ENCODE measurements around the gene MRPL10. TPM values are rescaled to one million over a fixed set of nuclear protein-coding genes. Genes with fewer than 3 reads are reported as not detected.
"Not testable (repeated sequence)": the region's sequence is repeated elsewhere in the genome, so short reads cannot be mapped to it uniquely, and the experiment has no call there.

The MRPL10 gene
- total RNA-seq, 2 donors from 2014 or later, result 56.3 to 65.3 TPM

DNA sequence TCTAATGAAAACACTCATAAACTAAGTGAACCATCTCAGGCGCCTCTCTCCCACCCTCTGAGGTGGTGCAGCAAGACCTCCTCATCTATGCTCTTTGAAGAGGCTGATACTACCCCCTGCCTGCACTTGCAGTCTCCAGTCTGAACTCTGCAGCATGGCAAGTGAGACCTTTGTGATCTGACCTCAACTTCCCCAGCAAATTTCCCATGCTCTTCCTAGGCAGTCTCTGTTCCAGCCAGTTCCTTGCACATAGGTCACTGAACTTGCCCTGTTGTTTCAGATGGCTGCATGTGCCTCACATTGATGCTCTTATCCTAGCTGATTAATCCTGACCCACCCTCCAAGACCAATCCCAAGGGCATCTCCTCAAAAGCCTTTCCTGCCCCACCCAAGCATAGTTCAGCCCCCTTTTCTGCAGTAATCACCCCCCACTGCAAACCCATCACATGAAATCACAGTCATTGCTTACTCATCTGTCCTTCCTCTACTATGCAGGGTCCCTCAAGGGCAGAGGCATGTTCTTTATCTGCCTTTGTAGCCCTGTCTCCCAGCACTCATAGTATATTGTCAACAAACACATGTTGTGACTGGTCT is 56.3 kb downstream of the MRPL10 start:
- WGBS, 2 experiments (ENCODE audit: insufficient coverage in 1 of 2, insufficient read length in 1 of 2), result 47 to 50% methylated on average over 1 of the region's 1 CpG

DNA sequence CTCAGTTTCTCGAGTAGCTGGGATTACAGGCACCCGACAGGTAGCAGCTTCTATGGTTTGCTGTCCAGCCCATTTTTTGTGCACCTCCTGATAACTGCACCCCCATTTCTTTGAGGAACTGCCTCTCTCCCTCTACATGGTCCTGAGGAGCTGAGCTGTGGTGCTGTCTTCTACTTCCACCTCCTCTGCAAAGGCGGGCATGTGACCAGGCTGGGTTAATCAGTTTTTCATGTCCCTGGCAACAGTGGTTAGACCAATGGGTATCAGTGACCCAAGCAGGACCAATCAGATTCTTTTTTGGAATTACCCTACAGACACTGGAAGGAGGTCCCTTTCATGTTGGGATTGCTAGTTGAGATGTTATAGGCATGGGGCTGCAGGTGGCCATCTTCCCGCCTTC is 57.0 kb downstream of the MRPL10 start:
- H3K36me3 ChIP-seq (ENCODE audit: control insufficient read depth, insufficient read depth, low read length), result no peaks in the 10 kb centered on the region
- H3K4me1 ChIP-seq (ENCODE audit: control insufficient read depth, insufficient read depth, low read length), result no peaks in the 10 kb centered on the region
- TF ChIP-seq, protein P1, sequence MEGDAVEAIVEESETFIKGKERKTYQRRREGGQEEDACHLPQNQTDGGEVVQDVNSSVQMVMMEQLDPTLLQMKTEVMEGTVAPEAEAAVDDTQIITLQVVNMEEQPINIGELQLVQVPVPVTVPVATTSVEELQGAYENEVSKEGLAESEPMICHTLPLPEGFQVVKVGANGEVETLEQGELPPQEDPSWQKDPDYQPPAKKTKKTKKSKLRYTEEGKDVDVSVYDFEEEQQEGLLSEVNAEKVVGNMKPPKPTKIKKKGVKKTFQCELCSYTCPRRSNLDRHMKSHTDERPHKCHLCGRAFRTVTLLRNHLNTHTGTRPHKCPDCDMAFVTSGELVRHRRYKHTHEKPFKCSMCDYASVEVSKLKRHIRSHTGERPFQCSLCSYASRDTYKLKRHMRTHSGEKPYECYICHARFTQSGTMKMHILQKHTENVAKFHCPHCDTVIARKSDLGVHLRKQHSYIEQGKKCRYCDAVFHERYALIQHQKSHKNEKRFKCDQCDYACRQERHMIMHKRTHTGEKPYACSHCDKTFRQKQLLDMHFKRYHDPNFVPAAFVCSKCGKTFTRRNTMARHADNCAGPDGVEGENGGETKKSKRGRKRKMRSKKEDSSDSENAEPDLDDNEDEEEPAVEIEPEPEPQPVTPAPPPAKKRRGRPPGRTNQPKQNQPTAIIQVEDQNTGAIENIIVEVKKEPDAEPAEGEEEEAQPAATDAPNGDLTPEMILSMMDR (conservative IDR thresholded peaks at IDR 0.05), result no peak
- DNase-seq, result no peak
- no peaks in the 10 kb centered on the region for H3K4me1 Mint-ChIP-seq
- H3K27me3 Mint-ChIP-seq (ENCODE audit: insufficient read depth), result peaks cover 70% of the 10 kb centered on the region
- no peaks in the 10 kb centered on the region for H3K9me3 Mint-ChIP-seq
- no peaks in the 10 kb centered on the region for H3K36me3 Mint-ChIP-seq (ENCODE audit: low read depth)
- no peak overlapping the region for H3K27ac ChIP-seq (ENCODE audit: low read depth, low read length)
- no peak overlapping the region for H3K9ac ChIP-seq (ENCODE audit: extremely low read depth, low read length, poor library complexity, severe bottlenecking)
- WGBS, 2 experiments (ENCODE audit: insufficient coverage in 1 of 2, insufficient read length in 1 of 2), result 70 to 72% methylated on average over 3 to 4 of the region's 4 CpGs
- H3K9me3 ChIP-seq (ENCODE audit: control insufficient read depth, low read length), result no peaks in the 10 kb centered on the region
- no peak overlapping the region for H3K4me3 Mint-ChIP-seq
- peaks cover 64% of the 10 kb centered on the region for H3K27me3 ChIP-seq (ENCODE audit: control insufficient read depth, insufficient read depth, low read length, poor library complexity, severe bottlenecking)
- H3K4me3 ChIP-seq (ENCODE audit: low read length), result no peak overlapping the region
- H3K27ac Mint-ChIP-seq, result no peak overlapping the region

More for the DNA sequence above, 56.3 kb downstream of the MRPL10 start:
- Histone ChIP-seq H3K4me3 (ENCODE audit: low read length) (no peak overlapping the region), H3K4me1 (ENCODE audit: control insufficient read depth, insufficient read depth, low read length) (no peaks in the 10 kb centered on the region), H3K9me3 (ENCODE audit: control insufficient read depth, low read length) (no peaks in the 10 kb centered on the region), H3K27me3 (ENCODE audit: control insufficient read depth, insufficient read depth, low read length, poor library complexity, severe bottlenecking) (peaks cover 71% of the 10 kb centered on the region), H3K36me3 (ENCODE audit: control insufficient read depth, insufficient read depth, low read length) (no peaks in the 10 kb centered on the region), H3K27ac (ENCODE audit: low read depth, low read length) (no peak overlapping the region), H3K9ac (ENCODE audit: extremely low read depth, low read length, poor library complexity, severe bottlenecking) (no peak overlapping the region)
- H3K27me3 Mint-ChIP-seq (ENCODE audit: insufficient read depth), result peaks cover 77% of the 10 kb centered on the region
- H3K4me3 Mint-ChIP-seq, result no peak overlapping the region
- DNase-seq, result no peak
- TF ChIP-seq, protein P1 (conservative IDR thresholded peaks at IDR 0.05), result no peak
- H3K27ac Mint-ChIP-seq, result no peak overlapping the region
- no peaks in the 10 kb centered on the region for H3K9me3 Mint-ChIP-seq
- H3K36me3 Mint-ChIP-seq (ENCODE audit: low read depth), result no peaks in the 10 kb centered on the region
- H3K4me1 Mint-ChIP-seq, result no peaks in the 10 kb centered on the region

DNA sequence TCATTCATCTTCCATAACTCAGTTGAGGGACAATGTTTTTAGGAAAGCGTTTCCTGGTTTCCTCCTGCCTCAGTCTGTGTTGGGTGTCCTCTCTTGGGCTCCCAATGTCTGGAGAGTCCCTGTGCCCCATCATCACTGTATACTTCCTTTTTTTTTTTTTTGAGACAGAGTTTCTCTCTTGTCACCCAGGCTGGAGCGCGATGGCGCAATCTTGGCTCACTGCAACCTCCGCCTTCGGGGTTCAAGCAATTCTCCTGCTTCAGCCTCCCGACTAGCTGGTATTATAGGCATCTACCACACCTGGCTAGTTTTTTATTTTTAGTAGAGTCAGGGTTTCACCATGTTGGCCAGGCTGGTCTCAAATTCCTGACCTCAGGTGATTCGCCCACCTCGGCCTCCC is 57.7 kb downstream of the MRPL10 start:
- not testable (repeated sequence) for H3K27ac ChIP-seq (ENCODE audit: low read depth, low read length); H3K9me3 Mint-ChIP-seq; H3K36me3 ChIP-seq (ENCODE audit: control insufficient read depth, insufficient read depth, low read length); H3K36me3 Mint-ChIP-seq (ENCODE audit: low read depth); H3K9ac ChIP-seq (ENCODE audit: extremely low read depth, low read length, poor library complexity, severe bottlenecking); H3K9me3 ChIP-seq (ENCODE audit: control insufficient read depth, low read length); DNase-seq; H3K4me3 Mint-ChIP-seq; H3K27ac Mint-ChIP-seq; H3K4me1 ChIP-seq (ENCODE audit: control insufficient read depth, insufficient read depth, low read length); H3K4me3 ChIP-seq (ENCODE audit: low read length); H3K4me1 Mint-ChIP-seq
- H3K27me3 ChIP-seq (ENCODE audit: control insufficient read depth, insufficient read depth, low read length, poor library complexity, severe bottlenecking), result peaks cover 58% of the 10 kb centered on the region
- whole genome bisulfite sequencing, 2 experiments (ENCODE audit: insufficient coverage in 1 of 2, insufficient read length in 1 of 2), result 91 to 93% methylated on average over 9 of the region's 9 CpGs
- peaks cover 69% of the 10 kb centered on the region for H3K27me3 Mint-ChIP-seq (ENCODE audit: insufficient read depth)

Other genes starting within 250 kb of the MRPL10 start
- gene KPNB1, start 181.6 kb downstream of the MRPL10 start, total RNA-seq, result 100 to 1,000 TPM; 452 to 500 TPM
- gene TBKBP1, start 137.4 kb downstream of the MRPL10 start, total RNA-seq, result 10 to 100 TPM; 14.5 to 22.9 TPM
- not detected for gene TBX21, start 98.3 kb downstream of the MRPL10 start, total RNA-seq
- gene OSBPL7, start 9.7 kb downstream of the MRPL10 start, total RNA-seq, result 10 to 100 TPM; 11.4 to 15.5 TPM
- under 1 TPM; 0.73 to 0.82 TPM for gene LRRC46, start 129 bp upstream of the MRPL10 start, total RNA-seq
- gene SCRN2, start 9.7 kb upstream of the MRPL10 start, total RNA-seq, result 10 to 100 TPM; 54.5 to 71.9 TPM
- 1 to 10 TPM; 3.1 to 3.7 TPM for gene SP6, start 19.6 kb upstream of the MRPL10 start, total RNA-seq
- 10 to 100 TPM; 12.8 to 13.4 TPM for gene SP2, start 64.7 kb upstream of the MRPL10 start, total RNA-seq
- 10 to 100 TPM in 1 of 2 donors, 1 to 10 TPM in 1; 8.5 to 10.4 TPM for gene PNPO, start 110.0 kb upstream of the MRPL10 start, total RNA-seq
- gene PRR15L, start 126.3 kb upstream of the MRPL10 start, total RNA-seq, result under 1 TPM; 0.57 to 0.60 TPM
- 100 to 1,000 TPM; 171 to 198 TPM for gene CDK5RAP3, start 139.6 kb upstream of the MRPL10 start, total RNA-seq
- not detected for gene COPZ2, start 206.3 kb upstream of the MRPL10 start, total RNA-seq
- 100 to 1,000 TPM; 122 to 135 TPM for gene NFE2L1, start 216.8 kb upstream of the MRPL10 start, total RNA-seq